PC-3 (cell line): ENCODE data around the gene CDC42EP3. TPM values are rescaled to one million over a fixed set of nuclear protein-coding genes. Genes with fewer than 3 reads are reported as not detected.

ENCODE experiments used
- ATAC-seq: fragments of 200-7000 bp; cut with Tn5 transposase; 2 replicates; pipeline ENCODE4 v1.9.1; 2020; ENCODE audit warnings: mild to moderate bottlenecking, moderate library complexity
- BruUV-seq: library from RNA; stranded (reverse); fragments of 400-500 nt; replicated peaks from 2 replicates; lab custom pipeline; 2021; lab: Mats Ljungman, UMichigan
- CTCF ChIA-PET: fragments of 300-600 bp; sonication (Branson Sonifier 250); formaldehyde crosslinking; loops from one replicate; lab custom pipeline; 2022; ENCODE audit warnings: antibody characterized with exemption; lab: Charles Lee
- POLR2A ChIA-PET: fragments of 300-600 bp; sonication (Branson Sonifier 250); formaldehyde crosslinking; loops from one replicate; lab custom pipeline; 2022; ENCODE audit warnings: antibody characterized with exemption; ENCODE audit not compliant: unreplicated experiment; lab: Charles Lee
- DNase-seq: peaks from one replicate; pipeline ENCODE4 v3.0.0-alpha.2; 2015
- H2AFZ ChIP-seq: fragments of 300-600 bp; sonication (generic); 2 replicates; pipeline ENCODE4 v1.6.0; 2016; ENCODE audit warnings: antibody characterized with exemption, low read length
- H3F3A ChIP-seq: fragments of 300-600 bp; sonication (generic); one replicate; pipeline ENCODE4 v1.6.0; 2017; ENCODE audit warnings: antibody characterized with exemption, low read length, control low read depth, mild to moderate bottlenecking; ENCODE audit not compliant: unreplicated experiment
- H3K27ac ChIP-seq: fragments of 300-600 bp; sonication (generic); 2 replicates; pipeline ENCODE4 v1.5.1; 2016; ENCODE audit warnings: mild to moderate bottlenecking, low read length
- H3K27me3 ChIP-seq: fragments of 300-600 bp; sonication (generic); 2 replicates; pipeline ENCODE4 v1.6.1; 2016; ENCODE audit warnings: low read length, mixed read lengths
- H3K36me3 ChIP-seq: fragments of 300-600 bp; sonication (generic); 2 replicates; pipeline ENCODE4 v1.6.1; 2016; ENCODE audit warnings: low read depth, mixed run types, low read length, mixed read lengths
- H3K4me1 ChIP-seq: fragments of 300-600 bp; sonication (generic); 2 replicates; pipeline ENCODE4 v1.5.1; 2016; ENCODE audit warnings: low read length; ENCODE audit not compliant: insufficient read depth
- H3K4me2 ChIP-seq: fragments of 300-600 bp; sonication (generic); 2 replicates; pipeline ENCODE4 v1.6.0; 2016; ENCODE audit warnings: low read length
- H3K4me3 ChIP-seq: fragments of 300-600 bp; sonication (generic); 2 replicates; pipeline ENCODE4 v1.5.1; 2016; ENCODE audit warnings: mild to moderate bottlenecking, low read length, mixed read lengths
- H3K79me2 ChIP-seq: fragments of 300-600 bp; sonication (generic); 2 replicates; pipeline ENCODE4 v1.6.1; 2017; ENCODE audit warnings: low read length, mixed read lengths
- H3K9ac ChIP-seq: fragments of 300-600 bp; sonication (generic); 2 replicates; pipeline ENCODE4 v1.6.0; 2016; ENCODE audit warnings: mild to moderate bottlenecking, low read length
- H3K9me2 ChIP-seq: fragments of 300-600 bp; sonication (generic); replicated peaks from 2 replicates; pipeline ENCODE4 v1.6.1; 2016; ENCODE audit warnings: mixed run types, low read length, mixed read lengths
- H3K9me3 ChIP-seq: fragments of 300-600 bp; sonication (generic); 2 replicates; pipeline ENCODE4 v1.6.1; 2016; ENCODE audit warnings: low read length, mixed read lengths
- H4K20me1 ChIP-seq: fragments of 300-600 bp; sonication (generic); 2 replicates; pipeline ENCODE4 v1.6.1; 2016; ENCODE audit warnings: low read length, mixed read lengths
- CTCF ChIP-seq: fragments of 300-600 bp; sonication (generic); conservative IDR thresholded peaks from 2 replicates; pipeline ENCODE4 v1.5.1; 2017; ENCODE audit warnings: antibody characterized with exemption, low read depth, mild to moderate bottlenecking, low read length
- EZH2 ChIP-seq: fragments of 300-600 bp; sonication (generic); IDR thresholded peaks from one replicate; pipeline ENCODE4 v1.6.1; 2017; ENCODE audit warnings: antibody characterized with exemption, mild to moderate bottlenecking, low read length; ENCODE audit not compliant: unreplicated experiment
- EZH2phosphoT487 ChIP-seq: fragments of 300-600 bp; sonication (generic); IDR thresholded peaks from 2 replicates; pipeline ENCODE4 v1.6.1; 2018; ENCODE audit warnings: mild to moderate bottlenecking, antibody characterized with exemption, low read length, borderline replicate concordance
- intact Hi-C: fragments of 100-400 bp; cut with micrococcal nuclease; formaldehyde crosslinking; loops from 2 replicates; pipeline ENCODE4 v1.9.0; 2023
- total RNA-seq: library from RNA; depleted of rRNA; stranded (reverse); fragments of >200 nt; gene quantifications from 2 replicates; pipeline ENCODE4 v1.2.3, GENCODE V29; 2014

CDC42EP3 gene
- total RNA-seq, 1 experiment from 2014 or later = 28.4 TPM

DNA sequence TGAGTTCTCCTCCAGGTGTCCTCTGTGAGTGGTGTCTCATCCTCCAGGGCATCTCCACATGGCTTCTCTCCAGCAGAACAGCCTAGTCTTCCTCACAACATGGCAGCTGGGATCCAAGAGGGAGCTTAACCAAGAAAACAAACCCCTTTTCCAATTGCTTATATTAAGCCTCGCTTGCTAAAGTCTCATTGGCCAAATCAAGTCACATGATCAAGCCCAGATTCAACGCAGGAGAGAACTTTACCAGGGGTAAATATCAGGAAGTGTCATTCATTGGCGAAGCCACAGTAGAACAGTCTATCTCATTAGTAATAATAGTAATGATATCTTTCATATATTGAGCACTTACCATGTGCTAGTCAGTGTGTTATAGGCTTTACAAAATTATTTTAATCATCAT is 53.1 kb downstream of the CDC42EP3 start:
- DNase-seq = no peak
- H3K9ac ChIP-seq = no peak overlapping the region
- no peaks in the 10 kb centered on the region for H3F3A ChIP-seq
- no peaks in the 10 kb centered on the region for H3K4me1 ChIP-seq
- no peak overlapping the region for H2AFZ ChIP-seq
- no peaks in the 10 kb centered on the region for H4K20me1 ChIP-seq
- no peaks in the 10 kb centered on the region for H3K9me3 ChIP-seq
- H3K27me3 ChIP-seq = no peaks in the 10 kb centered on the region
- no peak overlapping the region for H3K4me2 ChIP-seq
- TF ChIP-seq CTCF (no peak), EZH2phosphoT487 (no peak), EZH2 (no peak)
- H3K79me2 ChIP-seq = no peaks in the 10 kb centered on the region
- no TSS peak for BruUV-seq
- H3K27ac ChIP-seq = no peak overlapping the region
- ChIA-PET POLR2A (no interaction called here), CTCF (no interaction called here)
- no peaks in the 10 kb centered on the region for H3K9me2 ChIP-seq
- intact Hi-C loops = no loop called here
- no peak overlapping the region for H3K4me3 ChIP-seq
- no peak for ATAC-seq
- H3K36me3 ChIP-seq = no peaks in the 10 kb centered on the region

DNA sequence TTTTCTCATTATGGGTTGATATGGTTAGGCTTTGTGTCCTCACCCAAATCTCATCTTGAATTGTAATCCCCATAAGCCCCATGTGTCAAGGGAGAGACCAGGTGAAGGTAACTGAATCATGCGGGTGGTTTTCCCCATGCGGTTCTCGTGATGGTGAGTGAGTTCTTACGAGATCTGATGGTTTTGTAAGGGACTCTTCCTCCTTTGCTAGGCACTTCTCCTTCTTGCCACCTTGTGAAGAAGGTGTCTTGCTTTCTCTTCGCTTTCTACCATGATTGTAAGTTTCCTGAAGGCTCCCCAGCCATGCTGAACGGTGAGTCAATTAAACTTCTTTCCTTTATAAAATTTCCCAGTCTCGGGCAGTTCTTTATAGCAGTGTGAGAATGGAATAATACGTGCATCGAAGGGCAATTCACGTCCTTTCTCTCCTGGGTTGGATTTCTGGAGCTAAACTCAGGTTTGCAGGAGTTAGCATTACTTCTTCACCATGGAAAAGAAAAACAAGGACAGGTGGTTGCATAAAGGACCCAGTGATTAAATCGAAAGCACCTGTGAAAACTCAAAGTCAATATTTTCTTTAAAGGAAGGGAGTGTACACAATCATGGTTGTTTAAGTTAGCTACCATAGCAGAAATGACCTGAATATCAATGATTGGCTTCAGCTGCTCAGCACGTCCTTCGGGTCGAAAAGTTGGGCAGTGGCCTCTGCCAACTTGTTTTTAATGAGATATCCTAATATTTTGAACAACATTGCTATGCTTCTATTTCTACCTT is 54.1 kb downstream of the CDC42EP3 start:
- Histone ChIP-seq H3K9me2 (no peaks in the 10 kb centered on the region), H3K4me2 (no peak overlapping the region), H2AFZ (no peak overlapping the region), H3F3A (no peaks in the 10 kb centered on the region), H4K20me1 (no peaks in the 10 kb centered on the region), H3K9me3 (no peaks in the 10 kb centered on the region), H3K27ac (no peak overlapping the region), H3K4me3 (no peak overlapping the region), H3K4me1 (no peaks in the 10 kb centered on the region), H3K79me2 (no peaks in the 10 kb centered on the region), H3K27me3 (no peaks in the 10 kb centered on the region), H3K36me3 (no peaks in the 10 kb centered on the region), H3K9ac (no peak overlapping the region)
- no peak for ATAC-seq
- ChIA-PET CTCF (no interaction called here), POLR2A (no interaction called here)
- TF ChIP-seq CTCF (no peak), EZH2 (no peak), EZH2phosphoT487 (no peak)
- DNase-seq = no peak
- no TSS peak for BruUV-seq
- intact Hi-C loops = no loop called here

DNA sequence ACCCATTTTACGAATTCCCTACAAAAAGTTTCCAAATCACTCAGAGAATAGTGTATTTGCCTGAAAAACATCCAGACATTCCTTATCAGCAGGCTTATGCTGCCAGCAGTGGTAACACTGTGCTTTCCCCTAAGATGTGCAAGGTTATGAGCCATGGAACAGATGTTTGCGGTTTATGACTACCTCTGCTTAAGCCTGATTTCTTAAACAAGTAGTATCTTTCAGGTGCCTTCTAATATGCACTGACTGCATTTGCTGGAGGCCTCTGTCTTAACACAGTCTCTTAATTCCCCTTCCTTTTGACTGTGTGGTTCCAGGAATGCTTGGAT is 54.8 kb downstream of the CDC42EP3 start:
- POLR2A ChIA-PET = no interaction called here
- no peak for ATAC-seq
- no peak overlapping the region for H3K9ac ChIP-seq

More for the DNA sequence above, 54.8 kb downstream of the CDC42EP3 start:
- Histone ChIP-seq H3K4me1 (no peaks in the 10 kb centered on the region), H3K9me2 (no peaks in the 10 kb centered on the region), H3K27ac (no peak overlapping the region), H3K4me2 (no peak overlapping the region), H3K27me3 (no peaks in the 10 kb centered on the region), H3F3A (no peaks in the 10 kb centered on the region), H2AFZ (no peak overlapping the region), H4K20me1 (no peaks in the 10 kb centered on the region), H3K79me2 (no peaks in the 10 kb centered on the region), H3K9me3 (no peaks in the 10 kb centered on the region), H3K36me3 (no peaks in the 10 kb centered on the region), H3K4me3 (no peak overlapping the region)
- no peak for TF ChIP-seq CTCF
- CTCF ChIA-PET = no interaction called here
- intact Hi-C loops = no loop called here
- no peak for DNase-seq
- BruUV-seq = no TSS peak
